Fibroblast of skin of scalp (primary cell): ENCODE data around the gene RPEL1.
"Not testable (repeated sequence)": the region's sequence is repeated elsewhere in the genome, so short reads cannot be mapped to it uniquely, and the experiment has no call there.

Experiments used
- DNase-seq: peaks from one replicate; pipeline ENCODE4 v3.0.0-alpha.2; 2013

Gene RPEL1

GRCh38 chr10:103235775-103236174, 9.9 kb upstream of the RPEL1 start:
- no peak for DNase-seq

- peak; percentile 74 for DNase-seq
These were observed 7.0 kb upstream of the RPEL1 start for GRCh38 chr10:103238506-103239252.

DNA sequence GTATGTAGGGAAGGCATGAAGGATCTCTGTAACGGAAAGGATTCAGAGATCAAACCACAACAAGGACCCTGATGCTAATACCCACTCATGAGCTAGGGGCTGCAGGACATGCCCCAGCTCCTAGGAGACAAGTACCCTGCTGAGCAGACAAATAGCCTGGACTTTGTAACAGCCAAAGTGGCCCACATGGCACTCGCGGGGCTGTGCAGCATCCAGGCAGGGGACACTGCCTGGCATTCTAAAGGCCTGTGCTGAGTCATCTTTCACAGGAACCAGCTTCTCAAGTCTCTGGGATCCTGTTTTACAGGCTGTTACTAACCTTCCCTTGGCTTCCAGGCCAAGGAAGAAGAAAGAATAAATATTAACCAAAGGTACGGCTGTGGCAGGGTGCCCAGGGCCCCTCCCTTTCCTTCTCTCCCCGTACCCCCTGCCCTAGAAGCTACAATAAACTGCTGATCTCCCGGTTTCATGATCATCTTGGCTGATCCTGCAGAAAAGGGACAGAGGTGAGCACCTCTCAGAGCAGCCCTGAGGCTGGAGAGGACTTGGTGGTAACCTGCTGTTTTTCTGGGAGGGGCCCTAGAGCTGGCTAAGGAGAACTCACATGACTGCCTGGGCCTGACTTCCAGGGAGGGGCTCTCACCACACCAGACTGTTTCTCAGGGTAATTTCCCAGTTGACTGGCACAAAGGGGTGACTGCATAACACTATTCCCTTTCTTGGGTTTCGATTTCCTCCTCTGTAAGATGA, 4.2 kb upstream of the RPEL1 start:
- peak; percentile 56 for DNase-seq

- peak; percentile 78 for DNase-seq
These were observed 918 bp upstream of the RPEL1 start for GRCh38 chr10:103244666-103245271.

DNA sequence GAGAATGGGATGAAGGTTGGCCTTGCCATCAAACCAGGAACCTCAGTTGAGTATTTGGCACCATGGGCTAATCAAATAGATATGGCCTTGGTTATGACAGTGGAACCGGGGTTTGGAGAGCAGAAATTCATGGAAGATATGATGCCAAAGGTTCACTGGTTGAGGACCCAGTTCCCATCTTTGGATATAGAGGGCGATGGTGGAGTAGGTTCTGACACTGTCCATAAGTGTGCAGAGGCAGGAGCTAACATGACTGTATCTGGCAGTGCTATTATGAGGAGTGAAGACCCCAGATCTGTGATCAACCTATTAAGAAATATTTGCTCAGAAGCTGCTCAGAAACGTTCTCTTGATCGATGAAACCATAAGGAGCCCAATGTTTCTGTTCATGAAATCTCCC, 637 bp downstream of the RPEL1 start:
- no peak for DNase-seq

- DNase-seq, result no peak
These were observed 8.4 kb downstream of the RPEL1 start for GRCh38 chr10:103254113-103254512.

GRCh38 chr10:103254538-103255325, 9.0 kb downstream of the RPEL1 start:
- no peak for DNase-seq

DNA sequence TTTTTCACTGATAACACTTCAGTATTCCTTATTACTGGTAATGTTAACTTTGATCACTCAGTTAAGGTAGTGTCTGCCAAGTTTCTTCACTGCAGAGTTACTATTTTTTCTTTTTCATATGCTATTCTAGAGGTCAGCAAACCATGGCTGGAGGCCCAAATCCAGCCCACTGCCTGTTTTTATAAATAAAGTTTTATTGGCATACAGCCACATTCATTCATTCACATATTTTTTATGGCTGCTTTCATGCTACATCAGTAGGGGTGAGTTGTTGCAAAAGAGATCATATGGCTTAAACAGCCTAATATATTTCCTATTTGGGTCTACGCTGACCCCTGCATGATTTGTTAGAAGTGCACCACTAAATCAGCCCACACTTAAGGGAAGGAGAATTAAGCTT, 10.9 kb downstream of the RPEL1 start:
- DNase-seq, result no peak

DNA sequence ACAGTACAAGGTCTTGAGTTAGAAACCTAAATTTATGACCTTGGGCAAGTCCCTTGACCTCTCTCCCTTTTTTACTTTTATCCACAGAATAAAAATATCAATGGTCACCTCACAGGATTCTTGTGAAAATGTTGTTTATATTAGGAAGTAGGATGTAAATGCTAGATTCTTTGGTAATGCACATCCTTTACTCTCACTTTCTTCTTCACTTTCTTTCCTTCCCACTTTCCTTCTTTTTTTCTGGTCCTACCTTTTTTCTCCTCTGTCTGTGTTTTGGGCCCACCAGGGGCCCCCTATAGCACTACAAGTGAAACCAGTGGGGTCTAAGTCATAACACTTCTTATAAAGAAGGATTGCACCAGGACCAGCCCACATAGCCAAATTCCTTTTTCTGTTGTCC, 12.1 kb downstream of the RPEL1 start:
- DNase-seq, result no peak

DNA sequence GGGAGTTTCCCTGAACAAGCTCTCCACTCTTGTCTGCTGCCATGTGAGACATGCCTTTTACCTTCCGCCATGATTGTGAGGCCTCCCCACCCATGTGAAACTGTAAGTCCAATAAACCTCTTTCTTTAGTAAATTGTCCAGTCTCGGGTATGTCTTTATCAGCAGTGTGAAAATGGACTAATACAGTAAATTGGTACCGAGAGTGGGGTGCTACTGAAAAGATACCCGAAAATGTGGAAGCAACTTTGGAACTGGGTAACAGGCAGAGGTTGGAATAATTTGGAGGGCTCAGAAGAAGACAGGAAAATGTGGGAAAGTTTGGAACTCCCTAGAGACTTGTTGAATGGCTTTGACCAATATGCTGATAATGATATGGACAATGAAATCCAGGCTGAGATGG, 13.2 kb downstream of the RPEL1 start:
- DNase-seq, result not testable (repeated sequence)

DNA sequence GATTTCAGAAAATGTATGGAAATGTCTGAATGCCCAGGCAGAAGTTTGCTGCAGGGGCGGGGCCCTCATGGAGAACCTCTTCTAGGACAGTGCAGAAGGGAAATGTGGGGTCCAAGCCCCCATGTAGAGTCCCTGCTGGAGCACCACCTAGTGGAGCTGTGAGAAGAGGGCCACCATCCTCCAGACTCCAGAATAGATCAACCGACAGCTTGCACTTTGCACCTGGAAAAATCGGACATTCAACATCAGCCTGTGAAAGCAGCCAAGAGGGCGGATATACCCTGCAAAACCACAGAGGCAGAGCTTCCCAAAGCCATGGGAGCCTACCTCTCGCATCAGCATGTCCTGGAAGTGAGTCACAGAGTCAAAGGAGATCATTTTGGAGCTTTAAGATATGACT, 14.3 kb downstream of the RPEL1 start:
- DNase-seq, result no peak

- no peak for DNase-seq
These were observed 16.5 kb downstream of the RPEL1 start for GRCh38 chr10:103262229-103262628.

DNA sequence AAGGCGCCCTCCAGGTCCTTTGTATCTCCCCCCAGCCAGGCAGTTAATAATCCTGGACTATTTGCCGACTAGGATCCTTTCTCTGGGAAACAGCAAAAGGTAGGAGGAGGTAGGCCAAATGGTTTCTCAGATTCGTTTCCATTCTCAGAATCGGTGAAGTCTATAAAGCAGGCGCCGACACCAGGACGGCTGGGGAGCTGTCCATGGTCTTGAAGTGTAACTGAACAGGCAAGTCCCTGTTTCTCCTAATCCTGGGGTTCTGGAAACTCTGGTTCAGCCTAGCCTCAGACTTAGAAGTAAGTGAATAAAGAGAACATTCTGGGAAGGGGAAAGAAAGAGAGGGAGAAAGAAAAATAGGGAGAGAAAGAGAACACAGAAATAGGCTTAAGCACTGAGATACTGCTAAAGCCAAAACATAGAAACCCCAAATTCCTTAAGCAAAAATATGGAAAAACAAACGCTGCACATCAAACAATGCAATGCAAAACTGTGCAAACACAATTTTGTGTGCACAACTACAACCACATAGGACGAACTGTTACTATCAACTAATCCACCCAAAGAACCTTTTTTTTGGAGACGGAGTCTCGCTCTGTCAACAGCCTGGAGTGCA, 20.1 kb downstream of the RPEL1 start:
- DNase-seq, result peak; percentile 75

- DNase-seq, result peak; percentile 99
These were observed 27.4 kb downstream of the RPEL1 start for GRCh38 chr10:103273041-103273441.

DNA sequence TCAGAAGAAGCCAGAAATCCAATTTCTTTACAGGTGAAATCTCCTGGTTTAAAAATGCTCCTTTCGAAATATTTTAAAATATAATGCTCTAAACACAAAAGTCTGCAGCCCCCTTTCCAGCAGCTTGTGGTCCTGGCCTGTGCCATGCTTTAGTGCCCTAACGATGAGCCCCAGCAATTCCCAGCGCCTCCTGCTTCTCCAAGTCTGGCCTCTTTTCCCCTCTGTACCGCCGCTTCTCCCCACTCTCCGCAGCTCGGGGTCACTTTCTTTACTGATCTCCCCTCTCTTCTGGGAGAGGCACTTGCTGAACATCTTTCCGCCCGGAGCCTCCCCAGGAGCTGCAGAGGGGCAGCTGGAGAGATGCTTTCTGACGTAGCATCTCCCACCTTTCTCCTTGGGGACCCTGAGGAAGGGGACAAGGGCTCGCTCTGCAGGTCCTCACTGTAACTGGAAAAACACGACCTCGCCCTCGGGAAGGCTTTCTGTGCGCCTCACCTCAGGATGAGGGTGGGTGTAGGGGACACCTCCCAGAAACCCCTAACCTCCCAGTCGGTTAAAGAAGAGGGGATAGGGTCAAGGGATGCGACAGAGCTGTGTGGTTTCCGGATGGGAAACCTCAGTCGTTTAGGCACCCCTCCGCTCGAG, 30.7 kb downstream of the RPEL1 start:
- no peak for DNase-seq

- DNase-seq, result peak; percentile 56
These were observed 31.4 kb downstream of the RPEL1 start, which contains the start of gene INA for GRCh38 chr10:103276896-103277712. TSS of gene INA (plus strand) at chr10:103277138. CDS start at chr10:103277212, 74 bp downstream.

- DNase-seq, result no peak
These were observed 32.2 kb downstream of the RPEL1 start for GRCh38 chr10:103277713-103278536.

GRCh38 chr10:103278537-103278823, 32.8 kb downstream of the RPEL1 start:
- DNase-seq, result no peak

- DNase-seq, result peak; percentile 55
These were observed 33.2 kb downstream of the RPEL1 start for GRCh38 chr10:103278862-103279298.

DNA sequence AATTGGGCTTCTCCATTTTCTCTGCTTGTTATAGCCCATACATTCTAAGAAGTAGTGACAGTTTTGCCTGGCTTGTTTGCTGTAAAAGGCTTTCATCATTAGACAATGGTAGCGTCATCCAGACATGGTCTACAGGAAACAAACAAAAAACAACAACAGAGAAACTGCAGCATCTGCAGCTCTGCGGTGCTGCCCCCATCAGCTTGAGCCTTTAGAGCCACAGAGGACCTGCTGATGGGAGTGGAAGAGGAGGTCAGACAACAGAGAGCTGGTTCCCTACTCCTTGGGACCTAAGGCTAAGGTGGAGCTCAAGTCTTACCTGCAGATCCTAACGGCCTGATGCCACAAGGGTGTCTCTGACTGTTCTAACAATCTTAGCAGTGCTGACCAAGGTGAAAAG, 34.3 kb downstream of the RPEL1 start:
- no peak for DNase-seq
